HCEC 1CT (cell line): Measurements from ENCODE around the gene CARD11.

ENCODE experiments used
- DNase-seq: peaks from one replicate; pipeline ENCODE4 v3.0.0-alpha.2; 2017

The CARD11 gene

DNA sequence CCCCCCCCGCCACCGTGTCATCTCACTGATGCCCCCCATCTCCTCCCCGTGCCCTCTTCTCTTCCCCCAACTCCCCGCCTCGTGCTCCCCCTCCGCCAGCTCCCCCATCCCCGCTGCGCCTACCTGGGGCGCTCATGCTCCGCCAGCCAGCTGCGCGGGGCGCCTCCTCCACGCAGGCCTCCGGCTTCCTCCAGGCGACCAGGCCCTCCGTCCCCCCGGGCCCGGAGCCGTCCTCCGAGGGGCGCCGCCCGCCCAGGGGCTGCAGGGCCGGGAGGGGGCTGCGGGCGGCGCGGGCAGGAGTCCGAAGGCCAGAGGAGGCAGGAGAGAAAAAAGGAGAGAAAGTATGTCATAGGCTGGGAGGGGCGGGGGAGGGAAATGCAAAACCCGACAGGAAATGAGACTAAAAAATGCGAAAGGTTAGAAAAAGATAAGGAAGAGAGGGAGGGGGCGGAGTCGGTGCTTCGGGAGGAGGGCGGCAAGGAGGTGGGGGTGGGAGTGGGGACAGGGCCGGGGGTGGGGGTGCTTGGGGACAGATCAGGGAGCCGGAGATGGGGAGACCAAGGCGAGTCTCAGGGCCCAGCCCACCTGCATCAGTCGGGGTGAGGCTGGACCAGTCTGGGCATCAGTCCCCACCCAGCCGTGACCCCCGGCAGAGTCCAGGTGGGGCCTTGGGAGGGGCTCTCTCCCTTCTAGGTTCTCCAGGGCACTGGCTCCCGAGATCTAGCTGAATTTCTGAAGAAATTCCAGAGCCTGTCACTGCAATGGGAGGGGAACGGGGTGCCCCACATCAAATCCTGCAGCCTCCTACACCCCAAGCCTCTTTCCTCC, at the start of gene CARD11:
Gene CARD11 (minus strand): TSS at position 324 of the 828 bp plus-strand sequence. CDS start 85,361 bp downstream, outside the sequence.
- no peak for DNase-seq

DNA sequence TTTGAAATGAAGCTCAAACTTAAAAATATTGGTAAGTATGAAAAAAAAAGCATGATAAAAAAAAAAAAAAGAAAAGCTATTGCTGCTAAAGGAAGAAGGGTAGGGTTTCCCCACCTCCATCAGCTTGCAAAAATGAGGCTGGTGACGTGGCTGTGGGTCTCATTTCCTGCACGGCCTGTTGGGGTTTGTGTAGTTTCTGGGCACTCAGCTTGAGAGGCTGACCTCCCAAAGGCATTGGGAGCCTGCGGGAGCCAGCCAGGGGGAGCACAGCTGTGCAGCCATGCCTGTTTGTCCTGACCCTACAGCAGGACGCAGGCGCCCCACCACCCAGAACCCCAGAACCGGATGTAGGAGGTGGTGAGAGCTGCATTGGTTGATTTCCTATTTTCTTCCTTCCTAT, 48.8 kb upstream of the CARD11 start:
- no peak for DNase-seq

GRCh38 chr7:3091631-3092030, 48.0 kb upstream of the CARD11 start:
- no peak for DNase-seq

DNA sequence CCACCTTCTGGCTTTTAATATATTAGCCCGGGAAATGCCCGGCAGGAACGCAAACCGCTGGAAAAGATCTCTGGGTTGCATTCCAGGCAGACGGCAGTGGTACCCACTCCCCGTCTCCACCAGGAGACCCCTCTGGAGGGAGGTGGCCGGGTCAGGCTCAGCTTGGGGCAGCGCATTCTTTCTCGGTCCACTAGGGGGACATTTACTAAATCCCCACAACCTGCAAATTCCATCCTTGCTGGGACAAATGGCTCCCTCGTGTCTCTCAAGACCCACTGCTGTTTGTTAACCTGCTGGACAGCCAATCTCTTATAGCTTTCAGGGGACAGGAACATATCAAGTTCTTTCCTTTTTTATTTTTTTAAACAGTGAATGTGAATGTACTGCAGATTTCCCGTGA, 45.8 kb upstream of the CARD11 start:
- peak; percentile 15 for DNase-seq

- DNase-seq = peak; percentile 40
These were observed 43.6 kb upstream of the CARD11 start for GRCh38 chr7:3087243-3087755.

GRCh38 chr7:3083350-3083749, 39.7 kb upstream of the CARD11 start:
- DNase-seq = no peak

- no peak for DNase-seq
These were observed 39.2 kb upstream of the CARD11 start for GRCh38 chr7:3082831-3083230.

DNA sequence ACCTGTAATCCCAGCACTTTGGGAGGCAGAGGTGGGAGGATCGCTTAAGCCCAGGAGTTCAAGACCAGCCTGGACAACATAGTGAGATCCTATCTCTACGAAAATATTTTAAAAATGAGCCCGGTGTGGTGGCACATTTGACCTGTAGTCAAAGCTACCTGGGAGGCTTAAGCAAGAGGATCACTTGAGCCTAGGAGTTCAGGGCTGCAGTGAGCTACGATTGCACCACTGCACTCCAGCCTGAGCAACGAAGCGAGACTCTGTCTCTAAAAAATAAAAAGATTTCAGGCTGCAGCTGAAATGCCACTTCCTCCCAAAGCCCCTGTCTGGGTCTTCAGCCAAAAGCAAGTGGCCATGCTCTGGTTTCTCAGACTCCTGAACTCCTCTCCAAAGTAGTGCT, 38.7 kb upstream of the CARD11 start:
- no peak for DNase-seq

DNA sequence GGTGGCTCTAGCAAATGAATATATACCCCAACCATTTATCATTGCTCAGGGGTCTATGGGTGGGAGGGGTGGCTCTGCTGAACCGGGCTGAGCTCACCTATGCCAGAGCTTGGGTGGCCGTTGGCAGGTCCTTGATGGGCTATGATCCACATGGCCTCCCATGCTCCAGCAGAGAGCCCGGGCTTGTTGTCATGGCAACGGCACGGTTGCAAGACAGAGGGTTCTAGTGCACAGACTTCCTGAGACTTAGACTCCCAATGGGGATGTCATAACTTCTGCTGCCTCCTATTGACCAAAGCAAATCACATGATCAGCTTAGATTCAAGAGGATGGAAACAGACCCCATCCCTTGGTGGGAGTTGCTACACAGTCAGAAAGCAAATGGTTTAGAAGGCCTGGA, 36.4 kb upstream of the CARD11 start:
- DNase-seq = no peak

- no peak for DNase-seq
These were observed 34.8 kb upstream of the CARD11 start for GRCh38 chr7:3078514-3078913.

DNA sequence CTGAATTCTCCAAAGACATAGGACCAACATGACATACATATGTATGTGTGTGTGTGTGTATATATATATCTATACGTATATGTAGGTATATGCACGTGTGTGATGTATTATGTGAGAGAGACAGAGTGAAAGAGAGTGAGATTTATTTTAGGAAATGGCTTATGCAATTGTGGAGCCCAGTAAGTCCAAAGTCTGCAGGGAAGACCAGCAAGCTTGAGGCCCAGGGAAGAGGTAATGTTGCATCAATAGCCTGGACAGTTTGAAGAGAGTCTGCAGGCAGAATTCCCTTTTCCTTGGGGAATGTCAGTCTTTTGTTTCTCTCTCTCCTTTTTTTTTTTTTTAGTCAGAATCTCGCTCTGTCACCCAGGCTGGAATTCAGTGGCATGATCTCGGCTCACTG, 33.0 kb upstream of the CARD11 start:
- DNase-seq = no peak

GRCh38 chr7:3076163-3076562, 32.5 kb upstream of the CARD11 start:
- DNase-seq = no peak

DNA sequence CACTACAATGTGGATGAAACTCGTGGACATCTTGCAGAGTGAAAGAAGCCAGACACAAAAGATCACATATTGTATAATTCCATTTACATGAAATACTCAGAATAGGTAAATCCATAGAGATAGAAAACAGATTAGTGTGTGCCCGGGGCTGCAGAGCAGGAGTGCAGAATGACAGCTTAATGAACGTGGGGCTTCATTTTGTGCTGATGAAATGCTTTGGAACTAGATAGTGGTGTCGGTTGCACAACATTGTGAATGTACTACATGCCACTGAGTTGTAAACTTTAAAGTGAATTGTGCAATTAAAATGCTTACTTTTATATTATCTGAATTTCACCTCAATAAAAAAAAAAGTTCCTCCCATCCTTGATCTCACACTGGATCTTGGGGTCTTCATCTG, 31.8 kb upstream of the CARD11 start:
- DNase-seq = no peak

- DNase-seq = no peak
These were observed 30.8 kb upstream of the CARD11 start for GRCh38 chr7:3074459-3074821.

- DNase-seq = no peak
These were observed 30.2 kb upstream of the CARD11 start for GRCh38 chr7:3073763-3074458.

- no peak for DNase-seq
These were observed 27.2 kb upstream of the CARD11 start for GRCh38 chr7:3070908-3071307.

- DNase-seq = no peak
These were observed 26.2 kb upstream of the CARD11 start for GRCh38 chr7:3069771-3070449.

DNA sequence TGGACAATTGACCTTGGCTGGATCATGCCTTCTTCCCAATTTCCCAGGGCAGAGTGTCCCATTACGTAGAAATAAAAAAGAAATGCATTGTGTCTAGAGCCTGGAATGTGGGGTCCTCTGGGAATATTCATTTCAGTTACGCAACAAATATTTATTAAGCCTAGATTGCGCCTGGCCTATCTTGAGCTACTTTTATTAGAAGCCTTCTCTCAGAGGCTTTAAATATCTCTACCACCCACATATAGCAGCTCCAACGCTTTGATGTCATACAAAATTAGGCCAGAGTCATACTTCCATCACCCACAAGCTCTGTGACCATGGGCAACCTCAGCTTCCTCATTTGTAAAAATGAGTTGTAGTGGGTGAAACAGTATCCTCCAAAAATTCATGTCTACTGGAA, 24.9 kb upstream of the CARD11 start:
- DNase-seq = no peak

GRCh38 chr7:3067606-3068380, 24.1 kb upstream of the CARD11 start:
- no peak for DNase-seq

GRCh38 chr7:3067193-3067592, 23.5 kb upstream of the CARD11 start:
- DNase-seq = no peak

DNA sequence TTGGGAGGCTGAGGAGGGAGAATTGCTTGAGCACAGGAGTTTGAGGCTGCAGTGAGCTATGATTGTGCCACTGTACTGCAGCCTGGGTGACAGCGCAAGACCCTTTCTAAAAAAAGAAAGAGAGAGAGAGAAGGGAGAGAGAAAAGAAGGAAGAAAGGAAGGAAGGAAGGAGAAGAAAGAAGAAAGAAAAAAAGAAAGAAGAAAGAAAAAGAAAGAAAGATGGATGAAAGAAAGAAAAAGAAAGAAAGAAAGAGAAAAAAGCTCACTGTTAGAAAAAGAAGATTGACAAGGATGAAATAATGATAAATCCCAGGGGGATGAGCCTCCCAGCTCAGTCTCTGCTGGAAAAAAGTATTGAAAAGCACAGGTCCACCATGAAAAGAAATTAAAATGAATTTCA, 22.8 kb upstream of the CARD11 start:
- DNase-seq = no peak

DNA sequence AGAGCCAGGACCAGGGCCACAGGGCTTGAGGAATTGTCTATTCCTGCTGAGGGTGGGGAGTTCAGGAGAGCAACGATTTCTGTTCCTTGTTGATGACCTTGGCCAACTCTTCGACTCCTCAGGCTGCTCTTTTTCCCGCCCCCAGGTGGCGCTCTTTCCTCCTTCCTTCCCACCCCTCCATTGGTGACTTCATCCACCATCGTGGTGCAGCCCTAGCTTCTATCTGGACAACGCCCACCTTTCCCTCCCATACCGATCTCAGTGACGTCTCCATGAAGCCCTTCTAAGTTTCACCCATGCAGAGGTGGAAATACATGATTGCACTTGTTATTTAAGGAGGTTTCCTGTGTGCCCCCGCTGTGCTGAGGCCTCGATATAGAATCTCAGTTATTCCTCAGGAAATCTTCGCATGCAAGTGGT, 22.1 kb upstream of the CARD11 start:
- peak; percentile 19 for DNase-seq

GRCh38 chr7:3064067-3064466, 20.4 kb upstream of the CARD11 start:
- no peak for DNase-seq
